HG02981 (cell line): Measurements from ENCODE around the gene RIPOR1.

Experiments
- ATAC-seq: cut with Tn5 transposase; IDR thresholded peaks from one replicate; pipeline ENCODE4 v1.9.1; 2021; ENCODE audit warnings: mild to moderate bottlenecking, moderate library complexity; ENCODE audit not compliant: unreplicated experiment

Gene RIPOR1

GRCh38 chr16:67539271-67539670 is 10.6 kb downstream of the RIPOR1 start:
- ATAC-seq, result no peak

- no peak for ATAC-seq
Observed at GRCh38 chr16:67539691-67540635, 11.3 kb downstream of the RIPOR1 start.

GRCh38 chr16:67540756-67541155 is 12.1 kb downstream of the RIPOR1 start:
- ATAC-seq, result no peak

- ATAC-seq, result no peak
Observed at GRCh38 chr16:67541391-67542263, 13.0 kb downstream of the RIPOR1 start.

GRCh38 chr16:67542464-67542863 is 13.8 kb downstream of the RIPOR1 start:
- ATAC-seq, result no peak

- ATAC-seq, result no peak
Observed at GRCh38 chr16:67543036-67543435, 14.4 kb downstream of the RIPOR1 start.

GRCh38 chr16:67543582-67543981 is 15.0 kb downstream of the RIPOR1 start:
- ATAC-seq, result no peak

GRCh38 chr16:67544329-67544841 is 15.8 kb downstream of the RIPOR1 start:
- no peak for ATAC-seq

GRCh38 chr16:67544844-67545664 is 16.4 kb downstream of the RIPOR1 start:
- no peak for ATAC-seq

GRCh38 chr16:67545665-67546024 is 17.0 kb downstream of the RIPOR1 start:
- no peak for ATAC-seq

- no peak for ATAC-seq
Observed at GRCh38 chr16:67546091-67546501, 17.5 kb downstream of the RIPOR1 start.

GRCh38 chr16:67546761-67547422 is 18.3 kb downstream of the RIPOR1 start:
- ATAC-seq, result no peak

GRCh38 chr16:67547423-67548264 is 19.0 kb downstream of the RIPOR1 start:
- peak; percentile 24 for ATAC-seq

- ATAC-seq, result peak; percentile 44
Observed at GRCh38 chr16:67548265-67549126, 19.9 kb downstream of the RIPOR1 start.

- no peak for ATAC-seq
Observed at GRCh38 chr16:67549240-67549639, 20.6 kb downstream of the RIPOR1 start.

GRCh38 chr16:67549936-67550335 is 21.3 kb downstream of the RIPOR1 start:
- no peak for ATAC-seq

GRCh38 chr16:67551091-67551490 is 22.5 kb downstream of the RIPOR1 start:
- ATAC-seq, result no peak

- no peak for ATAC-seq
Observed at GRCh38 chr16:67551972-67552371, 23.3 kb downstream of the RIPOR1 start.
